Colonic mucosa (tissue), 4 donors: ENCODE data around the gene ANKS1B. TPM values are rescaled to one million over a fixed set of nuclear protein-coding genes. Genes with fewer than 3 reads are reported as not detected.

Experiments used
- DNase-seq: peaks from one replicate; pipeline ENCODE4 v3.0.0-alpha.2; 2020
- H3K27ac ChIP-seq: fragments of 200-600 bp; one replicate; pipeline ENCODE4 v1.8.0; 2021
- H3K27me3 ChIP-seq: fragments of 200-600 bp; one replicate; pipeline ENCODE4 v1.8.0; 2021
- H3K36me3 ChIP-seq: fragments of 200-600 bp; one replicate; pipeline ENCODE4 v1.8.0; 2021
- H3K4me1 ChIP-seq: fragments of 200-600 bp; one replicate; pipeline ENCODE4 v1.8.0; 2021; ENCODE audit warnings: mild to moderate bottlenecking
- H3K4me3 ChIP-seq: fragments of 200-600 bp; one replicate; pipeline ENCODE4 v1.8.0; 2021
- H3K9ac ChIP-seq, 2 donors: one replicate each; pipeline ENCODE4 v1.7.0; 2013; ENCODE audit warnings: control low read depth in 2 of 2, low read depth in 2 of 2, low read length in 2 of 2
- H3K9me3 ChIP-seq: fragments of 200-600 bp; one replicate; pipeline ENCODE4 v1.8.0; 2021
- intact Hi-C: fragments of 100-400 bp; cut with DNase I; formaldehyde crosslinking; loops from one replicate; pipeline ENCODE4 v1.14.1; 2022
- total RNA-seq, 2 donors: library from RNA; stranded (reverse); fragmentation: NEBNext Ultra II Directional in 1 of 2; extraction: Animal tissue kit (Norgen Biotek cat#: 25700) in 1 of 2; gene quantifications; one replicate each; pipeline ENCODE4 v1.2.1, GENCODE V29; 2021
- TF ChIP-seq, protein P1 (sequence below): fragments of 200-600 bp; IDR thresholded peaks from one replicate; pipeline ENCODE4 v1.8.0; 2022; ENCODE audit warnings: antibody characterized with exemption, mild to moderate bottlenecking
- donor health status: healthy.
- donor health status: DM: no; HTN: no; CAD: no.
- donor health status: DM: no; HTN: no; CAD: no.

Gene ANKS1B
- total RNA-seq, 2 donors from 2014 or later, result 1.7 to 3.3 TPM

DNA sequence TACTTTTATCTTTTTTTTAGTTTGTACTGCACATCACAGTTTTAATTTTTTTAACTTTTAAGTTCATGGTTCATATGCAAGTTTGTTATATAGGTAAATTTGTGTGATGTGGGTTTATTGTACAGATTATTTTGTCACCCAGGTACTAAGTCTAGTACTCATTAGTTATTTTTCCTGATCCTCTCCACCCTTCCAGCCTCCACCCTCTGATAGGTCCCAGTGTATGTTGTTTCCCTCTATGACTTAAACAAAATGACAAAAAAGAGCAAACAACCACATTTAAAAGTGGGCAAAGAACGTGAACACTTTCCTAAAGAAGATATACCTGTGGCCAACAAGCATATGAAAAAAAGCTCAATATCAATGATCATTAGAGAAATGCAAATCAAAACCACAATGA is 273.5 kb downstream of the ANKS1B start:
- H3K4me3 ChIP-seq, result no peak overlapping the region
- no peak overlapping the region for H3K27ac ChIP-seq
- DNase-seq, result no peak
- H3K36me3 ChIP-seq, result no peaks in the 10 kb centered on the region
- TF ChIP-seq, protein P1, sequence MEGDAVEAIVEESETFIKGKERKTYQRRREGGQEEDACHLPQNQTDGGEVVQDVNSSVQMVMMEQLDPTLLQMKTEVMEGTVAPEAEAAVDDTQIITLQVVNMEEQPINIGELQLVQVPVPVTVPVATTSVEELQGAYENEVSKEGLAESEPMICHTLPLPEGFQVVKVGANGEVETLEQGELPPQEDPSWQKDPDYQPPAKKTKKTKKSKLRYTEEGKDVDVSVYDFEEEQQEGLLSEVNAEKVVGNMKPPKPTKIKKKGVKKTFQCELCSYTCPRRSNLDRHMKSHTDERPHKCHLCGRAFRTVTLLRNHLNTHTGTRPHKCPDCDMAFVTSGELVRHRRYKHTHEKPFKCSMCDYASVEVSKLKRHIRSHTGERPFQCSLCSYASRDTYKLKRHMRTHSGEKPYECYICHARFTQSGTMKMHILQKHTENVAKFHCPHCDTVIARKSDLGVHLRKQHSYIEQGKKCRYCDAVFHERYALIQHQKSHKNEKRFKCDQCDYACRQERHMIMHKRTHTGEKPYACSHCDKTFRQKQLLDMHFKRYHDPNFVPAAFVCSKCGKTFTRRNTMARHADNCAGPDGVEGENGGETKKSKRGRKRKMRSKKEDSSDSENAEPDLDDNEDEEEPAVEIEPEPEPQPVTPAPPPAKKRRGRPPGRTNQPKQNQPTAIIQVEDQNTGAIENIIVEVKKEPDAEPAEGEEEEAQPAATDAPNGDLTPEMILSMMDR, result no peak
- no peaks in the 10 kb centered on the region for H3K9me3 ChIP-seq
- no peak overlapping the region for H3K9ac ChIP-seq
- H3K4me1 ChIP-seq, result no peaks in the 10 kb centered on the region
- intact Hi-C loops, result no loop called here
- no peaks in the 10 kb centered on the region for H3K27me3 ChIP-seq

DNA sequence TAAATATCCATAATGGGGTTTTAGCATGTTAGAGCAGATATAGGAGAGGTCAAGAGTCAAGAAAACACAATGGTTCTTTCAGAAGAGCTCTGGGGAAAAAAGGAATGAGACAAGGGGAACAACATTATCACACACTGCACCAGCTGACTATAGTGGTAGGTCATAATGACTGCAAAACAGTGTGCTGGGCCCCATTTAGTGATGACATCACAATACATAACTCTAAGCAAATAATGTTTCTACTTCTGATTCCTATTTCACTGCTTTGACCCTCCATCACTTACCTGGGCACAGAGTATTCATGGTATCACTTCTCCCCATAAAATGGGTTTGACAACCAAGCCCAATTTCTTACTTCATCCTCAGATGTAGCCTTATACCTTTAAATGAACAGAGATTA is 275.1 kb downstream of the ANKS1B start:
- Histone ChIP-seq H3K4me3 (no peak overlapping the region), H3K27ac (no peak overlapping the region), H3K4me1 (no peaks in the 10 kb centered on the region), H3K9ac (no peak overlapping the region), H3K27me3 (no peaks in the 10 kb centered on the region), H3K36me3 (no peaks in the 10 kb centered on the region), H3K9me3 (no peaks in the 10 kb centered on the region)
- TF ChIP-seq, protein P1, result no peak
- intact Hi-C loops, result no loop called here
- DNase-seq, result no peak

DNA sequence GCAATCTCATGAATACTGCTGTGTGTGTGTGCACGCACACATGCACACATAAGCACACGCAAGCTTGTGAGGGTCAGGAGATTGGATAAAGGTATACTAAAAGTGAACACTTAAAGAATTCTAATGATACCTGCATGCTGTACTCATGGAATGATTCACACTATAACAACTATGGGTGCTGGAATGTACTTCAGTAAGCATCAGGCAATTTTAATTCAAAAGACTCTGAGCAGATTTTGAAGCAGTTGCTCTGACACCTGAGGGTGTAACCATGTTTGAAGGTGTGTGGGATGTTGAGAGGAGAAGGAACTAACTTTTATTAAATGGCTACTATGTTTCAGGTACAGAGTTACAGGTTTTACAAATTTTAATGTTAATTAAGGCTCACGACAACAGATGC is 275.6 kb downstream of the ANKS1B start:
- Histone ChIP-seq H3K36me3 (no peaks in the 10 kb centered on the region), H3K27ac (no peak overlapping the region), H3K9me3 (no peaks in the 10 kb centered on the region), H3K4me1 (no peaks in the 10 kb centered on the region), H3K27me3 (no peaks in the 10 kb centered on the region), H3K4me3 (no peak overlapping the region), H3K9ac (no peak overlapping the region)
- intact Hi-C loops, result no loop called here
- DNase-seq, result no peak
- TF ChIP-seq, protein P1, result no peak

DNA sequence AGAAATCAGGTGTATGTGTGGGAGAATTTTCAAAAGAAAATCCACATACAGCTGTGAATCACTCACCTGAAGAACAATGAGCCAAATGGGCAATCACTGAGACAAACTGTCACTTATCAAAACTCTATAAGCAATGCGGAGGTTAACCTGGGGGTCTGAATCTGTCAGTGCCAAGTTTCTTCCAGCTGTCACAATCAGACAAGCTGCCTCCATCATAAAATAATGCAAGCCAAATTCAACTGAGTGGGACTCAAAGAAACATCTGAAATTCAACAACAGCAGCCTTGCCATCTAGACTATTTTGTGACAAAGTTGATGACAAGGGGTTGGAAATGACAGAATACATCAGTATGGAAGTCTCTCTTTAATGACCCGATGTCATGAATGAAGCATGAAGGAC is 276.9 kb downstream of the ANKS1B start:
- TF ChIP-seq, protein P1, result no peak
- Histone ChIP-seq H3K4me3 (no peak overlapping the region), H3K27ac (no peak overlapping the region), H3K9ac (no peak overlapping the region), H3K9me3 (no peaks in the 10 kb centered on the region), H3K27me3 (no peaks in the 10 kb centered on the region), H3K36me3 (no peaks in the 10 kb centered on the region), H3K4me1 (no peaks in the 10 kb centered on the region)
- DNase-seq, result no peak
- intact Hi-C loops, result no loop called here

DNA sequence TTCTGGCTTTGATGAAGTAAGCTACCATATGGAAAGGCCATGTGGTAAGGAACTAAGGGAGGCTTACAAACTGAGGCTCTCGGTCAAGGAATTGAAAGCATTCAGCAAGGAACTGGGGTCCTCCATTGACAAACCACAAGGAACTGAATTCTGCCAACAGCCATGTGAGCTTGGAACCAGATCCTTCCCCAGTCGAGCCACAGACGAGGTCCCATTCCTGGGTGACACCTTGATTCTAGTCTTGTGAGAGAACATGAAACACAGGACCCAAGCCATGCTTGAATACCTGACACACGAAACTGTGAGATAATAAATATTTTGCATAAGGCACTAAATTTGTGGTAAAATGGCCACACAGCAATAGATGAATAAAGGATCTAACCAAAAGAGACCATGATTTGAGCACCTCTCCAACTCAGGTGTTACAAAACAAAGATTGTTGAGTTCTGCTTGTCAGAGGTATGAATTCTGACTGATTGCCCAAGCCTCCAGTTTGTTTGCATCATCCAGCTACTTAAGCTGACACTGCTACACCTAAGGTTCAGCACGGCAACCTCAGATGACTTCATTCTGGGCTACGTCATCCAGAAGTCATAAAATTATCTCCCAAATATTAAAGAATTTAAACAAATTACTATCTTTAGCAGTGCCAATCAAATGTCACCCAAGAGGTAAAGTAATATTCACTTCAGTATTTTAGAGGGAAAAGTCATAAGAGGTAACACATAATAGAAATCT is 277.8 kb downstream of the ANKS1B start:
- TF ChIP-seq, protein P1, result no peak
- Histone ChIP-seq H3K9me3 (no peaks in the 10 kb centered on the region), H3K9ac (no peak overlapping the region), H3K36me3 (no peaks in the 10 kb centered on the region), H3K27ac (no peak overlapping the region), H3K4me3 (no peak overlapping the region), H3K27me3 (no peaks in the 10 kb centered on the region), H3K4me1 (no peaks in the 10 kb centered on the region)
- DNase-seq, result no peak
- intact Hi-C loops, result no loop called here
